ENCODE measurements around the gene SPON1.

DNA sequence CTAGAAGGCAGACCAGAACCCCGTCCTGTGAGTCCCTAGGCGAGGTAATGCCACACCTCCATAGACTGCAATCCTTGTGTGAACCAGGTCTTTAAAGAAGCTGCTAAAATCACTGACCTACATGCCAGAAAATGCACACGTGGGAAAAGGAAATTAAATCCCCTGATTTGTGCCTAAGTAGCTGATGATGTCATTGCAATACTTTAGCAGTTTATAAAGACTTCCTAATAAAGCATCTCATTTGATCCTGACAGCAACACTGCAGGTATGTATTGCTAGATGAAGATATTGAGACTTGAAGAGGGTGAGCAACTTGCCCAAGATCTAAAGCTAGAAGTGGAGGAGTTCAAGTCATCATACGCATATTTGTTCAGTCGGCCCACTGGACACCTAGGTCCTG lies 289.2 kb downstream of the SPON1 start:
- TF ChIP-seq CTCF (IDR thresholded peaks at IDR 0.05) (no peak), ZFX (IDR thresholded peaks at IDR 0.05; ENCODE audit: borderline replicate concordance) (no peak)
